Measurements from ENCODE around the gene SMPD2.

The SMPD2 gene

DNA sequence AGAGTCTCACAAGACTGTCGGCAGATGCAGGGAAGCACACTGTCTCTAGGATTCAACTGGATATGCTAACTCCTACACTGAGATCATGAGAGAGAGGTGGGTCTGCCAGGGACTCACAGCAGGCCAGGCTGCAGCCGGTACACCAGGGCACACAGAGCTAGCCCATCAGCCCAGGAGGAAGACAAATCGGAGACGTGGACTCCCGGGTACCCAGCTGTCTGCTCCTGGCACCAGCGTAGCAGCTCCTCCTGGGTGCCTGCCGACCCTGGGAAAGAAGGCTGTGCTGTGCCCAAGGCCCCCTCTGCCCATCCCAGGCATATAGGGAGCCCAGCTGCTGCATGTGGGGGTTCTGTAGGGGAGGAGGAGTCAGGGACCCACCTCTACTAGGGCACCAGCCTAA, 8.1 kb downstream of the SMPD2 start:
- no peak for ATAC-seq
- TF ChIP-seq CREB5 (CRISPR knock-in tag; IDR thresholded peaks at IDR 0.05; ENCODE audit: low read depth) = no peak
- no peak for TF ChIP-seq TCF4 (CRISPR knock-in tag; IDR thresholded peaks at IDR 0.05; ENCODE audit: borderline replicate concordance)
- TF ChIP-seq, protein P1, sequence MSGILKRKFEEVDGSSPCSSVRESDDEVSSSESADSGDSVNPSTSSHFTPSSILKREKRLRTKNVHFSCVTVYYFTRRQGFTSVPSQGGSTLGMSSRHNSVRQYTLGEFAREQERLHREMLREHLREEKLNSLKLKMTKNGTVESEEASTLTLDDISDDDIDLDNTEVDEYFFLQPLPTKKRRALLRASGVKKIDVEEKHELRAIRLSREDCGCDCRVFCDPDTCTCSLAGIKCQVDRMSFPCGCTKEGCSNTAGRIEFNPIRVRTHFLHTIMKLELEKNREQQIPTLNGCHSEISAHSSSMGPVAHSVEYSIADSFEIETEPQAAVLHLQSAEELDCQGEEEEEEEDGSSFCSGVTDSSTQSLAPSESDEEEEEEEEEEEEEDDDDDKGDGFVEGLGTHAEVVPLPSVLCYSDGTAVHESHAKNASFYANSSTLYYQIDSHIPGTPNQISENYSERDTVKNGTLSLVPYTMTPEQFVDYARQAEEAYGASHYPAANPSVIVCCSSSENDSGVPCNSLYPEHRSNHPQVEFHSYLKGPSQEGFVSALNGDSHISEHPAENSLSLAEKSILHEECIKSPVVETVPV (CRISPR knock-in tag; IDR thresholded peaks at IDR 0.05) = no peak
- no peak for TF ChIP-seq SNAI2 (CRISPR knock-in tag; IDR thresholded peaks at IDR 0.05)
- no peak for TF ChIP-seq ESRRG (CRISPR knock-in tag; IDR thresholded peaks at IDR 0.05)
- TF ChIP-seq RARB (CRISPR knock-in tag; IDR thresholded peaks at IDR 0.05) = no peak
- TF ChIP-seq ZNF565 (CRISPR knock-in tag; conservative IDR thresholded peaks at IDR 0.05; ENCODE audit: low read depth) = no peak
- TF ChIP-seq, protein P2, sequence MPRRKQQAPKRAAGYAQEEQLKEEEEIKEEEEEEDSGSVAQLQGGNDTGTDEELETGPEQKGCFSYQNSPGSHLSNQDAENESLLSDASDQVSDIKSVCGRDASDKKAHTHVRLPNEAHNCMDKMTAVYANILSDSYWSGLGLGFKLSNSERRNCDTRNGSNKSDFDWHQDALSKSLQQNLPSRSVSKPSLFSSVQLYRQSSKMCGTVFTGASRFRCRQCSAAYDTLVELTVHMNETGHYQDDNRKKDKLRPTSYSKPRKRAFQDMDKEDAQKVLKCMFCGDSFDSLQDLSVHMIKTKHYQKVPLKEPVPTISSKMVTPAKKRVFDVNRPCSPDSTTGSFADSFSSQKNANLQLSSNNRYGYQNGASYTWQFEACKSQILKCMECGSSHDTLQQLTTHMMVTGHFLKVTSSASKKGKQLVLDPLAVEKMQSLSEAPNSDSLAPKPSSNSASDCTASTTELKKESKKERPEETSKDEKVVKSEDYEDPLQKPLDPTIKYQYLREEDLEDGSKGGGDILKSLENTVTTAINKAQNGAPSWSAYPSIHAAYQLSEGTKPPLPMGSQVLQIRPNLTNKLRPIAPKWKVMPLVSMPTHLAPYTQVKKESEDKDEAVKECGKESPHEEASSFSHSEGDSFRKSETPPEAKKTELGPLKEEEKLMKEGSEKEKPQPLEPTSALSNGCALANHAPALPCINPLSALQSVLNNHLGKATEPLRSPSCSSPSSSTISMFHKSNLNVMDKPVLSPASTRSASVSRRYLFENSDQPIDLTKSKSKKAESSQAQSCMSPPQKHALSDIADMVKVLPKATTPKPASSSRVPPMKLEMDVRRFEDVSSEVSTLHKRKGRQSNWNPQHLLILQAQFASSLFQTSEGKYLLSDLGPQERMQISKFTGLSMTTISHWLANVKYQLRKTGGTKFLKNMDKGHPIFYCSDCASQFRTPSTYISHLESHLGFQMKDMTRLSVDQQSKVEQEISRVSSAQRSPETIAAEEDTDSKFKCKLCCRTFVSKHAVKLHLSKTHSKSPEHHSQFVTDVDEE (CRISPR knock-in tag; IDR thresholded peaks at IDR 0.05) = no peak
- TF ChIP-seq, protein P3, sequence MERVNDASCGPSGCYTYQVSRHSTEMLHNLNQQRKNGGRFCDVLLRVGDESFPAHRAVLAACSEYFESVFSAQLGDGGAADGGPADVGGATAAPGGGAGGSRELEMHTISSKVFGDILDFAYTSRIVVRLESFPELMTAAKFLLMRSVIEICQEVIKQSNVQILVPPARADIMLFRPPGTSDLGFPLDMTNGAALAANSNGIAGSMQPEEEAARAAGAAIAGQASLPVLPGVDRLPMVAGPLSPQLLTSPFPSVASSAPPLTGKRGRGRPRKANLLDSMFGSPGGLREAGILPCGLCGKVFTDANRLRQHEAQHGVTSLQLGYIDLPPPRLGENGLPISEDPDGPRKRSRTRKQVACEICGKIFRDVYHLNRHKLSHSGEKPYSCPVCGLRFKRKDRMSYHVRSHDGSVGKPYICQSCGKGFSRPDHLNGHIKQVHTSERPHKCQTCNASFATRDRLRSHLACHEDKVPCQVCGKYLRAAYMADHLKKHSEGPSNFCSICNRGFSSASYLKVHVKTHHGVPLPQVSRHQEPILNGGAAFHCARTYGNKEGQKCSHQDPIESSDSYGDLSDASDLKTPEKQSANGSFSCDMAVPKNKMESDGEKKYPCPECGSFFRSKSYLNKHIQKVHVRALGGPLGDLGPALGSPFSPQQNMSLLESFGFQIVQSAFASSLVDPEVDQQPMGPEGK (CRISPR knock-in tag; IDR thresholded peaks at IDR 0.05; ENCODE audit: borderline replicate concordance) = no peak
- no peak for TF ChIP-seq POU6F1 (CRISPR knock-in tag; IDR thresholded peaks at IDR 0.05; ENCODE audit: borderline replicate concordance, low read depth)
- TF ChIP-seq ZNF70 (CRISPR knock-in tag; IDR thresholded peaks at IDR 0.05) = no peak
- no peak for TF ChIP-seq ISL1 (CRISPR knock-in tag; IDR thresholded peaks at IDR 0.05)

DNA sequence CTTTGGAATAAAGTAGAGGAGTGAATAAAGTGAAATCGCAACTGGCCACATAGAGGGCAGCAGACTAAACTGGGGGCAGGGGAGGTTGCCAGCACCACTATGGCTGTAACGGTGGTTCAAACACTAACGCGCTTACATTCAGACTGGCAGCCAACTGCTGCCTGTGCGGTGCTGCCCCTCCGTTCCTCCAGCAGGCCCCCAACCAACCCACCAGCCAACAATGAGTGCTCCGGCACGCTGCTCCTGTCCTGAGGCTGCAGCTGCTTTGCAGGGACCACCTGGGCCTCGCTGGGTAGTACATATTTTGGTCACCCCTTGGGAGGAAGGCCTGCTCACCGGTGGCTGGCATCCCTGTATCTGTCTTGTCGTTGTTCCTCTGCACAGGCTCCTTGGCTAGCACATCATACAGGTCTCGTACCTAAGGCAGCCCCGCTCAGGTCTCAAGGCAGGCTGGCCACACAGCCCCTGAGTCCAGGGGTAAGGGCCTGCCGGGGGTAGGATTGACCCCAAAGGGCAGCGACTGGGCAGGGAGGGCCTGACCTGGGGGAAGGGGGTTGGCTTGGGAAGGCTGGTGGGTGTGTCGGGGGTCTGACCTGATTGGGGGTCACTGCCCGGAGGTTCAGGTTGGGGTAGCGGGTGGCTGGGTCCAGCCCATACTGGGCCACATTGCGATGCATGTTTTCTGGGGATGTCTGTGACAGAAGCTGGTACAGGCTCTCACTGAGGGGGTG, 8.7 kb downstream of the SMPD2 start:
- ATAC-seq = no peak
- TF ChIP-seq CREB5 (CRISPR knock-in tag; IDR thresholded peaks at IDR 0.05; ENCODE audit: low read depth) (no peak), POU6F1 (CRISPR knock-in tag; IDR thresholded peaks at IDR 0.05; ENCODE audit: borderline replicate concordance, low read depth) (no peak), ESRRG (CRISPR knock-in tag; IDR thresholded peaks at IDR 0.05) (no peak), ZC3H10 (CRISPR knock-in tag; IDR thresholded peaks at IDR 0.05) (no peak), TOX (CRISPR knock-in tag; IDR thresholded peaks at IDR 0.05; ENCODE audit: borderline replicate concordance) (no peak), PPARA (CRISPR knock-in tag; IDR thresholded peaks at IDR 0.05; ENCODE audit: borderline replicate concordance) (no peak), RARB (CRISPR knock-in tag; IDR thresholded peaks at IDR 0.05) (no peak), ZFP30 (CRISPR knock-in tag; IDR thresholded peaks at IDR 0.05) (no peak), CSDC2 (CRISPR knock-in tag; IDR thresholded peaks at IDR 0.05) (no peak), BACH2 (CRISPR knock-in tag; IDR thresholded peaks at IDR 0.05; ENCODE audit: borderline replicate concordance) (no peak)
- TF ChIP-seq, protein P1 (CRISPR knock-in tag; IDR thresholded peaks at IDR 0.05) = no peak
- TF ChIP-seq, protein P2 (CRISPR knock-in tag; IDR thresholded peaks at IDR 0.05) = no peak
- TF ChIP-seq, protein P3 (CRISPR knock-in tag; IDR thresholded peaks at IDR 0.05; ENCODE audit: borderline replicate concordance) = no peak
